Urinary bladder (tissue), 4 donors: ENCODE measurements around the gene ROMO1. TPM values are rescaled to one million over a fixed set of nuclear protein-coding genes. Genes with fewer than 3 reads are reported as not detected.
"Not testable (repeated sequence)": the region's sequence is repeated elsewhere in the genome, so short reads cannot be mapped to it uniquely, and the experiment has no call there.

Experiments used
- DNase-seq: peaks from one replicate; pipeline ENCODE4 v3.0.0-alpha.2; 2015; ENCODE audit errors: extremely low spot score
- H3K27ac ChIP-seq: one replicate; pipeline ENCODE4 v1.5.1; 2013; ENCODE audit warnings: low read depth, mild to moderate bottlenecking, moderate library complexity
- H3K36me3 ChIP-seq: one replicate; pipeline ENCODE4 v1.6.1; 2013; ENCODE audit warnings: mild to moderate bottlenecking, moderate library complexity; ENCODE audit not compliant: insufficient read depth
- H3K4me1 ChIP-seq: one replicate; pipeline ENCODE4 v1.6.1; 2013; ENCODE audit warnings: mild to moderate bottlenecking, moderate library complexity; ENCODE audit not compliant: insufficient read depth
- H3K4me3 ChIP-seq: one replicate; pipeline ENCODE4 v1.5.1; 2013; ENCODE audit warnings: low read depth, low read length
- WGBS: extraction: QIAGEN DNeasy Blood & Tissue Kit; methylation state at CpG from one replicate; pipeline ENCODE4 v1.1.7; 2013; 5-methylcytosine and 5-hydroxymethylcytosine counted together
- polyA plus RNA-seq: library from polyadenylated mRNA; stranded (reverse); fragments of 200-250 nt; gene quantifications from one replicate; pipeline ENCODE4 v1.2.3, GENCODE V29; 2013
- total RNA-seq: library from RNA; depleted of rRNA; stranded (reverse); fragments of >200 nt; gene quantifications from one replicate; pipeline ENCODE4 v1.2.3, GENCODE V29; 2014
- donor health status: healthy with polysubstance abuse.
- donor health status: healthy.

ROMO1 gene
- total and polyA plus RNA-seq, 2 donors: 78.8 to 252 TPM

- H3K4me3 ChIP-seq: no peak overlapping the region
- 78% methylated on average over 3 of the region's 3 CpGs for whole genome bisulfite sequencing
- no peak overlapping the region for H3K27ac ChIP-seq
- DNase-seq: no peak
- H3K36me3 ChIP-seq: peaks cover 9% of the 10 kb centered on the region
- no peaks in the 10 kb centered on the region for H3K4me1 ChIP-seq
Measured at GRCh38 chr20:35721621-35722020, 22.4 kb downstream of the ROMO1 start.

- WGBS: 92% methylated on average over 4 of the region's 4 CpGs
- not testable (repeated sequence) for DNase-seq
Measured at GRCh38 chr20:35723275-35723639, 24.1 kb downstream of the ROMO1 start.

DNA sequence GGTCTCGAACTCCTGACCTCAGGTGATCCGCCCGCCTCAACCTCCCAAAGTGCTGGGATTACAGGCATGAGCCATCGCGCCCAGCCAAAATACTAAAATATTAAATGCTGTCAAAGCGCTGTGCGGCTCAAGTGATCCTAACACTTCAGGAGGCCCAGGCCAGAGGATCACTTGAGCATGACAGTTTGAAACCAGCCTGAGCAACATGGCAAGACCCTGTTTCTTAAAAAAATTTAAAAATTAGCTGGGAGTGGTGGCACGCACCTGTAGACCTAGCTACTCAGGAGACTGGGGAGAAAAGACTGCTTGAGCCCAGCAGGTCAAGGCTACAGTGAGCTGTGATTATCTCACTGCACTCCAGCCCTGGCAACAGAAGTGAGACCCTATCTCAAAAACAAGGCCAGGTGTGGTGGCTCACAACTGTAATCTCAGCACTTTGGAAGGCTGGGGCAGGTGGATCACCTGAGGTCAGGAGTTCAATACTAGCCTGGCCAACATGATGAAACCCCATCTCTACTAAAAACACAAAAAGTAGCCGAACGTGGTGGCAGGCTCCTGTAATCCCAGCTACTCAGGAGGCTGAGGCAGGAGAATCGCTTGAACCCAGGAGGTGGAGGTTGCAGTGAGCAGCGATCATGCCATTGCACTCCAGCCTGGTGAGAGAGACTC lies 24.6 kb downstream of the ROMO1 start:
- peaks cover 14% of the 10 kb centered on the region for H3K36me3 ChIP-seq
- WGBS: 94% methylated on average over 12 of the region's 12 CpGs
- not testable (repeated sequence) for H3K4me1 ChIP-seq, H3K4me3 ChIP-seq, H3K27ac ChIP-seq, DNase-seq

More at GRCh38 chr20:35723275-35723639, 24.1 kb downstream of the ROMO1 start:
- not testable (repeated sequence) for H3K27ac ChIP-seq, H3K4me3 ChIP-seq, H3K4me1 ChIP-seq
- H3K36me3 ChIP-seq: peaks cover 14% of the 10 kb centered on the region

DNA sequence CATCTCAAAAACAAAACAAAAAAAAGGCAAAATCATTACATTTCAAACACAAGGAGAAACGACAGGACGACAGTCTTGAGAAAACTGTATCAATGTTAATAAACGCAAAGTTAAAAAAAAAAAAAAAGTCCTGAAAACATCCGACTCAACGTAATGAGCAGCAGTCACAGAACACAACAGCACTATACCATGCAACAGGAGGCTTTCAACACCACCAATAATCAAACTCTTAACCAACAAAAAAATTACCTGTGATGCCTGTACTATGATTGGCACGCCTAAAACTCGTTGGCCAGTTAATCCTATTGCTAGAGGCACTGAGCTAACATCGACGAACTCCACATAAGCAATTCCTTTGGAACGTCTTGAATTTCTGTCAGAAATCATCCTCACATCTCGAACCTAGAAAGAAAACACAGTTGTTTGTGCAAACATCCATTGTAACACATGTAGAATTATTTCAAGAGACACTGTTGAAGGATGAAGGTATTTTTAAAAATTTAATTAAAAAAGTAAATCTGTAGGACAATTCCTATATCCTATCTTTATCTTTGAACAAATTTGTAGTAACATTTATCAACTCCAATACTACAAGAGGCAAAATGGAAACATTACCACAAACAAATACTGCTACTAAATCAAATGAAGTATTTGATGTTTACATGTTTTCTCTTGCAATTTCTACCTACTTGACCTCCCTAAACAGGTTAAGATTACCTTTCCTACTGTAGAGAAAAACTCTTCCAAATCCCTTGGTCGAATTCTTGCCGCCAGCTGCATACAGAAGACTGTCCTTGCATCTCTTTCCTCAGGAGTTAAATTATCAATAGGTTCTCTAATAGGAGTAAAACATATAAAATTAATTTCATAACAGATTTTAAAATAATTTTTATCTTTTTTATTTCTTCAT lies 25.4 kb downstream of the ROMO1 start:
- H3K4me3 ChIP-seq: no peak overlapping the region
- H3K36me3 ChIP-seq: peaks cover 11% of the 10 kb centered on the region
- 83% methylated on average over 13 of the region's 13 CpGs for WGBS
- DNase-seq: no peak
- no peak overlapping the region for H3K27ac ChIP-seq
- no peaks in the 10 kb centered on the region for H3K4me1 ChIP-seq

DNA sequence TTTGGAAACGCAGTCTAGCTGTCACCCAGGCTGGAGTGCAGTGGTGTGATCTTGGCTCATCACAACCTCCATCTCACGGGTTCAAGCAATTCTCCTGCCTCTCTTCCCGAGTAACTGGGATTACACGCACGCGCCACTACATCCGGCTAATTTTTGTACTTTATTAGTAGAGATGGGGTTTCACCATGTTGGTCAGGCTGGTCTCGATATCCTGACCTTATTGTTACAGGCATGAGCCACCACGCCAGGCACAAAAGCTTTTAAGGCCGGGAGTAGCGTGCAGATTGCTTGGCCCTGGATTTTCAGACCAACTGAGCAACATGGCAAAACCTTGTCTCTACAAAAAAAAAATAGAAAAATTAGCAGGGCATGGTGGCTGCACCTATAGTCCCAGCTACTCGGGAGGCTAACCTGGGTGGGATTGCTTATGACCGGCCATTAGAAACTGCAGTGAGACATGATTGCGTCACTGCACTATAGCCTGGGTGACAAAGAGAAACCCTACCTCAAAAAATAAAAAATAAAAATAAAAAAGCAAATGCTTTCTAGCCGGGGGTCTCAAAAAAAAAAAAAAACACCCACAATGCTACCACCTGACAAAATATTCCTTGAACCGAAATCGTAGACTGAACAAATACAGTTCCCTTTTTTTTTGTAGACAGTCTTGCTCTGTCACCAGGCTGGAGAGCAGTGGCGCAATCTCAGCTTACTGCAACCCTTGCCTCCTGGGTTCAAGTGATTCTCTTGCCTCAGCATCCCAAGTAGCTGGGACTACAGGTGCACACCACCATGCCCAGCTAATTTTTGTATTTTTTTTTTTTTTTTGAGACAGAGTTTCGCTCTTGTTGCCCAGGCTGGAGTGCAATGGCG lies 27.9 kb downstream of the ROMO1 start:
- H3K36me3 ChIP-seq: peaks cover 13% of the 10 kb centered on the region
- WGBS: 95% methylated on average over 20 of the region's 20 CpGs
- H3K27ac ChIP-seq: no peak overlapping the region
- H3K4me3 ChIP-seq: no peak overlapping the region
- H3K4me1 ChIP-seq: no peaks in the 10 kb centered on the region
- DNase-seq: no peak

- no peak overlapping the region for H3K4me3 ChIP-seq
- H3K36me3 ChIP-seq: peaks cover 14% of the 10 kb centered on the region
- no peaks in the 10 kb centered on the region for H3K4me1 ChIP-seq
- no peak overlapping the region for H3K27ac ChIP-seq
- WGBS: 77% methylated on average over 7 of the region's 7 CpGs
- no peak for DNase-seq
Measured at GRCh38 chr20:35729283-35729807, 30.1 kb downstream of the ROMO1 start.

DNA sequence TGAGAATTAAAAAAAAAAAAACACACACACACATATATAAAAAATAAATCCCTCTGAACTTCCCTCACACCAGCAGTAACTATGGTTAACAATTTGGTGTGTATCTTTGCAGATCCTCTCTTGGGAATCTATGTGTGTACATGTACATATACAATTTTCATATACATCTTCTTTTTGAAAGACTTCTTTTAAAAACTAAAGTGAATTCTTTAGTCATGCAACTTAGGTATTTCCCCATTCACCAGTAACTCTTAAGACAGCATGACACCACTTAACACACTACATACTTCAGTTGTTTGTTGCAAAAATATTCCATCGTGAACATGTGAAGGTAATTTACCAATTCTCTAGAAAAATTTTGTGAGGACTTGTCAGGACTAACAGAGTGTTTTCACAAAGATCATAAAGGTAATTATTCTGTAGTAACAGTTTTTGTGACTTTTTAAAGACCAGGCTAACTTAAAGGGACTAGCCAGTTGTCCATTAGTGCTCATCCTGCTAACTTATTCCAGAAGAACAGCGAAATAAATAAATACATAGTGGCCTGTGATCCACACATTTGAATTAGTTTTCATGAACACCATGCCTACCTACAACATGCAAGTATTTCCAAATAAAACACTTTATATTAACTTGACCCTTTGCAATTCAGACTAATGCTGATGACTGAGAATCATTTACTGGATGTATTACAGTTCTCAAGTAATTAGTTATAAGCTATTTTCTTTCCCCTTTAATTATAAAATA lies 30.8 kb downstream of the ROMO1 start:
- H3K4me1 ChIP-seq: no peaks in the 10 kb centered on the region
- DNase-seq: no peak
- peaks cover 13% of the 10 kb centered on the region for H3K36me3 ChIP-seq
- 84% methylated on average over 2 of the region's 2 CpGs for WGBS
- H3K27ac ChIP-seq: no peak overlapping the region
- no peak overlapping the region for H3K4me3 ChIP-seq

GRCh38 chr20:35730583-35731468 lies 31.6 kb downstream of the ROMO1 start:
- H3K4me1 ChIP-seq: no peaks in the 10 kb centered on the region
- H3K36me3 ChIP-seq: peaks cover 13% of the 10 kb centered on the region

GRCh38 chr20:35731469-35731788 lies 32.2 kb downstream of the ROMO1 start:
- Histone ChIP-seq H3K36me3 (peaks cover 13% of the 10 kb centered on the region), H3K4me1 (no peaks in the 10 kb centered on the region)

More at GRCh38 chr20:35730583-35731468, 31.6 kb downstream of the ROMO1 start:
- Histone ChIP-seq H3K4me3 (no peak overlapping the region), H3K27ac (no peak overlapping the region)
- DNase-seq: no peak
- WGBS: 34% methylated on average over 4 of the region's 4 CpGs

DNA sequence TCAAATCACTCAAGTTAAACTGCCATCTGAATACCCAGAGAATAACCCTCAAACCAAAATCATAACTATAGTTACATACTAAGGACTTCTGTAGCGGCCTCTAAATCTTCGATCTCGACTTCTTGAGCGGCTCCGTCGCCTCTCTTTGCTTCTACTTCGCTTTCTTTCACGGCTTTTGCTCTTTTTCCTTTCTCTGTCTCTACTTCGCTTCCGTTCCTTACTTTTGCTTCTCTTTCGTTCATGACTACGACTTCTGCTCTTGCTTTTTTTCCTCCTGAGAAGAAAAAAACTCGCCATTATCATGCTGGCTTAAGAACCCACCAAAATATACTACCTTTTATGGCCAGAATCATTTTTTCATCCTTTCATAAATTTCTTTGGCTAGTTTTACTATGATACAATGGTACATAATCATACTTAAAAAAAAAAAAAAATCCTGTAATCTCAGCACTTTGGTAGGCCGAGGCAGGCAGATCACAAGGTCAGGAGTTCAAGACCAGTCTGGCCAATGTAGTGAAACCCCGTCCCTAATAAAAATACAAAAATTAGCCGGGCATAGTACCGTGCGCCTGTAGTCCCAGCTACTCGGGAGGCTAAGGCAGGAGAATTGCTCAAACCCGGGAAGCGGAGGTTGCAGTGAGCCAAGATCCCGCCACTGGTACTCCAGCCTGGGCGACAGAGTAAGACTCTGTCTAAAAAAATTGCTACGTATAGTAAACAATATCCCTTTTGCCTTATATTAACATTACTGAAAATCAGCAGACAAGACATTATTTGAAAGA lies 32.8 kb downstream of the ROMO1 start:
- no peak overlapping the region for H3K27ac ChIP-seq
- DNase-seq: no peak
- peaks cover 10% of the 10 kb centered on the region for H3K36me3 ChIP-seq
- 85% methylated on average over 24 of the region's 24 CpGs for WGBS
- no peaks in the 10 kb centered on the region for H3K4me1 ChIP-seq
- H3K4me3 ChIP-seq: no peak overlapping the region

More at GRCh38 chr20:35731469-35731788, 32.2 kb downstream of the ROMO1 start:
- no peak overlapping the region for H3K27ac ChIP-seq
- no peak overlapping the region for H3K4me3 ChIP-seq
- DNase-seq: no peak
- WGBS: 57% methylated on average over 2 of the region's 2 CpGs

- DNase-seq: no peak
- 61% methylated on average over 1 of the region's 1 CpG for WGBS
- Histone ChIP-seq H3K36me3 (peaks cover 7% of the 10 kb centered on the region), H3K4me3 (no peak overlapping the region), H3K4me1 (no peaks in the 10 kb centered on the region), H3K27ac (no peak overlapping the region)
Measured at GRCh38 chr20:35732644-35732982, 33.4 kb downstream of the ROMO1 start.

- peaks cover 9% of the 10 kb centered on the region for H3K36me3 ChIP-seq
- H3K4me1 ChIP-seq: no peaks in the 10 kb centered on the region
- DNase-seq: no peak
- no peak overlapping the region for H3K4me3 ChIP-seq
- H3K27ac ChIP-seq: no peak overlapping the region
Measured at GRCh38 chr20:35734374-35734773, 35.2 kb downstream of the ROMO1 start.
